GM21825 (cell line): ENCODE measurements around the gene SYCN.

Source experiments
- ATAC-seq: cut with Tn5 transposase; IDR thresholded peaks from one replicate; pipeline ENCODE4 v1.9.1; 2021; ENCODE audit warnings: mild to moderate bottlenecking, moderate library complexity; ENCODE audit not compliant: unreplicated experiment

The SYCN gene

GRCh38 chr19:39156326-39157230 is 47.5 kb downstream of the SYCN start:
- ATAC-seq, result no peak

GRCh38 chr19:39155741-39156140 is 48.3 kb downstream of the SYCN start:
- ATAC-seq, result no peak

DNA sequence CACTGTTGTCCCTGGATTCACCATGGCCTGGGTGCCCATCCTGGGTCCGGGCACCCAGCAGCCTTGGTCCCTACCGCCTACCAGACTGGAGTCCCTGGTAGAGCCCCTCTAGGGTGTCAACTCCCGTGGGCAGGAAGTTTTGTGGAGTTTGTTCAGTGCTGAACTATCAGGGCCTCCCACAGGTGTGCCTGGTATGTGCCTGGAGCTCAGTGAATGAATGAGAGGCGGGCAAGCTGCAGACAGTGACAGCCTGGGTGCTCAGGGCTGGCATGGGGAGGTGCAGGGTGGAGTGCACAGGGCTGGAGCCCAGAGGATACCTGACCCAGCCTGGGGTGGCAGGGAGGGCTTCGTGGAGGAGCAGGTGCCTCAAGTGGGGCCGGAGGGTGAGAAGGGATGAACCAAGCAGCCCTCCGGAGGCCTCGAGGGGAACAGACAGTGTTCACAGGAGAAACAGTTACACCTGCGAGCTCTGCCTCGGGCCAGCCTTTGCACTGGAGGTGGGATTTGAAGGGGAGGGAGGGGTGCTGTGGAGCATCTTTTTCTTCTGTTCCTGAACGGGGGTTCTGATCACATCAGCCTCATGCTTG is 48.9 kb downstream of the SYCN start:
- no peak for ATAC-seq

GRCh38 chr19:39154629-39155100 is 49.4 kb downstream of the SYCN start:
- no peak for ATAC-seq

DNA sequence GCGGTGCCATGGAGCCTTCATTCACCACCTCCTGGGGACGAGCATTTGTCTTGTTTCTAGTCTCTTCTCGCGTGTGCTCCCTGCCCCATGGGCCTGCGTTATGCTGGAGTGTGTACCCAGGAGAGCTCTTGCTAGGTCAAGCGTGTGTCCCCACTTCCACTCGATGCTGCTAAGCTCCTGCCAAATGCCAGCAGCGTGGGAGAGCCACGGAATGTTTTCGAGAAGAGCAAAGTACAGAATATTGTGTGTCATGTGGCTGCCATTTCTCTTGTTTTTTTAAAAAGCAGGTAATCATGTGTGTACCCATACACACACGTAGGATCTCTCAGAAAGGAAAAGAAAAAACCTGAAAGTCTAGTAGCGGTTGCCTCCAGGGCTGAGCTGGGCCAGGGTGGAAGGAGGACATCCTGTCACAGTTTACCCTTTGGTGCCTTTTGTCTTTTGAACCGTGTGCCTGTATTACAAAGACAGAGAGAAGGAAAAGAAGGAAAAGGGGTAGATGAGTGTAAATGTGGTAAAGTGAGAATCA is 49.9 kb downstream of the SYCN start:
- ATAC-seq, result no peak
